OCI-LY7 (cell line): ENCODE data around the gene DCLK1. TPM values are rescaled to one million over a fixed set of nuclear protein-coding genes. Genes with fewer than 3 reads are reported as not detected.

ENCODE experiments used
- BruUV-seq: library from RNA; stranded (reverse); fragments of 400-500 nt; replicated peaks from 2 replicates; lab custom pipeline; 2021; lab: Mats Ljungman, UMichigan
- CTCF ChIA-PET: fragments of 300-600 bp; sonication (Branson Sonifier 250); formaldehyde crosslinking; loops from one replicate; lab custom pipeline; 2022; ENCODE audit warnings: antibody characterized with exemption; ENCODE audit not compliant: unreplicated experiment; lab: Charles Lee
- POLR2A ChIA-PET: fragments of 300-600 bp; sonication (Branson Sonifier 250); formaldehyde crosslinking; loops from one replicate; lab custom pipeline; 2022; ENCODE audit warnings: antibody characterized with exemption; lab: Charles Lee
- DNase-seq: peaks from one replicate; pipeline ENCODE4 v3.0.0-alpha.2; 2015; ENCODE audit warnings: low spot score
- H2AFZ ChIP-seq: fragments of 200-600 bp; sonication (generic), shearing (Covaris generic); 2 replicates; pipeline ENCODE4 v1.6.1; 2014; ENCODE audit warnings: mild to moderate bottlenecking, antibody characterized with exemption, low read length, moderate library complexity
- H3K27ac ChIP-seq: fragments of 200-600 bp; sonication (generic); 2 replicates; pipeline ENCODE4 v1.5.1; 2014; ENCODE audit warnings: mixed run types, low read depth, mild to moderate bottlenecking, moderate library complexity, low read length, inconsistent platforms; ENCODE audit not compliant: poor library complexity, severe bottlenecking
- H3K36me3 ChIP-seq: fragments of 200-600 bp; sonication (generic); 2 replicates; pipeline ENCODE4 v1.6.1; 2014; ENCODE audit warnings: mild to moderate bottlenecking, antibody characterized with exemption, low read length, moderate library complexity, mixed read lengths; ENCODE audit not compliant: insufficient read depth
- H3K4me1 ChIP-seq: fragments of 200-600 bp; sonication (generic); 2 replicates; pipeline ENCODE4 v1.5.1; 2014; ENCODE audit warnings: mild to moderate bottlenecking, low read length; ENCODE audit not compliant: insufficient read depth, poor library complexity, severe bottlenecking
- H3K4me2 ChIP-seq: fragments of 200-600 bp; sonication (generic); 2 replicates; pipeline ENCODE4 v1.6.1; 2014; ENCODE audit warnings: mild to moderate bottlenecking, low read length
- H3K4me3 ChIP-seq: fragments of 200-600 bp; sonication (generic); 2 replicates; pipeline ENCODE4 v1.5.1; 2014; ENCODE audit warnings: mild to moderate bottlenecking, low read depth, low read length; ENCODE audit not compliant: poor library complexity, severe bottlenecking
- H3K79me2 ChIP-seq: fragments of 200-600 bp; sonication (generic); 2 replicates; pipeline ENCODE4 v1.6.1; 2016; ENCODE audit warnings: low read depth, mild to moderate bottlenecking, low read length, moderate library complexity, mixed read lengths; ENCODE audit not compliant: insufficient read depth
- H3K9me2 ChIP-seq: fragments of 200-600 bp; sonication (generic); 2 replicates; pipeline ENCODE4 v1.6.1; 2016; ENCODE audit warnings: mild to moderate bottlenecking, low read length, mixed read lengths; ENCODE audit not compliant: insufficient read depth
- H3K9me3 ChIP-seq: fragments of 200-600 bp; sonication (generic); 2 replicates; pipeline ENCODE4 v1.6.1; 2014; ENCODE audit warnings: mild to moderate bottlenecking, mixed run types, low read length, mixed read lengths
- H4K20me1 ChIP-seq: fragments of 200-600 bp; sonication (generic); 2 replicates; pipeline ENCODE4 v1.6.1; 2014; ENCODE audit warnings: mild to moderate bottlenecking, antibody characterized with exemption, low read length, moderate library complexity, mixed read lengths; ENCODE audit not compliant: insufficient read depth
- EZH2phosphoT487 ChIP-seq: fragments of 200-600 bp; sonication (generic); IDR thresholded peaks from 2 replicates; pipeline ENCODE4 v1.6.1; 2018; ENCODE audit warnings: low read depth, borderline replicate concordance, mild to moderate bottlenecking, mixed run types, antibody characterized with exemption, low read length, moderate library complexity, mixed read lengths
- intact Hi-C: fragments of 100-400 bp; cut with micrococcal nuclease; formaldehyde crosslinking; loops from one replicate; pipeline ENCODE4 v1.10.0; 2022; ENCODE audit not compliant: unreplicated experiment
- total RNA-seq, 2 experiments: library from RNA; depleted of rRNA in 1 of 2; stranded (reverse); fragments of >200 nt in 1 of 2; shearing (Covaris generic) in 1 of 2; gene quantifications; 2 replicates each; pipeline ENCODE4 v1.2.3, GENCODE V29; 2014 to 2022
- TF ChIP-seq, protein P1 (sequence below): fragments of 200-600 bp; sonication (generic); conservative IDR thresholded peaks from 2 replicates; pipeline ENCODE4 v1.5.1; 2014; ENCODE audit warnings: mild to moderate bottlenecking, antibody characterized with exemption, low read length, moderate library complexity, mixed read lengths

DCLK1 gene
- total RNA-seq, 2 experiments from 2014 or later, result not detected

GRCh38 chr13:35874704-35875103, 256.5 kb downstream of the DCLK1 start:
- Histone ChIP-seq H3K4me2 (no peak overlapping the region), H3K79me2 (no peaks in the 10 kb centered on the region), H3K27ac (no peak overlapping the region), H3K9me3 (no peaks in the 10 kb centered on the region), H4K20me1 (no peaks in the 10 kb centered on the region), H3K36me3 (no peaks in the 10 kb centered on the region), H3K4me3 (no peak overlapping the region), H3K4me1 (no peaks in the 10 kb centered on the region), H3K9me2 (no peaks in the 10 kb centered on the region), H2AFZ (no peak overlapping the region)
- TF ChIP-seq, protein P1, sequence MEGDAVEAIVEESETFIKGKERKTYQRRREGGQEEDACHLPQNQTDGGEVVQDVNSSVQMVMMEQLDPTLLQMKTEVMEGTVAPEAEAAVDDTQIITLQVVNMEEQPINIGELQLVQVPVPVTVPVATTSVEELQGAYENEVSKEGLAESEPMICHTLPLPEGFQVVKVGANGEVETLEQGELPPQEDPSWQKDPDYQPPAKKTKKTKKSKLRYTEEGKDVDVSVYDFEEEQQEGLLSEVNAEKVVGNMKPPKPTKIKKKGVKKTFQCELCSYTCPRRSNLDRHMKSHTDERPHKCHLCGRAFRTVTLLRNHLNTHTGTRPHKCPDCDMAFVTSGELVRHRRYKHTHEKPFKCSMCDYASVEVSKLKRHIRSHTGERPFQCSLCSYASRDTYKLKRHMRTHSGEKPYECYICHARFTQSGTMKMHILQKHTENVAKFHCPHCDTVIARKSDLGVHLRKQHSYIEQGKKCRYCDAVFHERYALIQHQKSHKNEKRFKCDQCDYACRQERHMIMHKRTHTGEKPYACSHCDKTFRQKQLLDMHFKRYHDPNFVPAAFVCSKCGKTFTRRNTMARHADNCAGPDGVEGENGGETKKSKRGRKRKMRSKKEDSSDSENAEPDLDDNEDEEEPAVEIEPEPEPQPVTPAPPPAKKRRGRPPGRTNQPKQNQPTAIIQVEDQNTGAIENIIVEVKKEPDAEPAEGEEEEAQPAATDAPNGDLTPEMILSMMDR, result no peak
- no peak for TF ChIP-seq EZH2phosphoT487
- intact Hi-C loops, result no loop called here
- CTCF ChIA-PET, result no interaction called here
- POLR2A ChIA-PET, result interaction anchor here (0.7 kb wide), 1 partner anchor 221 kb away, joined by 3 read pairs; no protein-coding TSS in a partner anchor
- no peak for DNase-seq
- BruUV-seq, result no TSS peak

DNA sequence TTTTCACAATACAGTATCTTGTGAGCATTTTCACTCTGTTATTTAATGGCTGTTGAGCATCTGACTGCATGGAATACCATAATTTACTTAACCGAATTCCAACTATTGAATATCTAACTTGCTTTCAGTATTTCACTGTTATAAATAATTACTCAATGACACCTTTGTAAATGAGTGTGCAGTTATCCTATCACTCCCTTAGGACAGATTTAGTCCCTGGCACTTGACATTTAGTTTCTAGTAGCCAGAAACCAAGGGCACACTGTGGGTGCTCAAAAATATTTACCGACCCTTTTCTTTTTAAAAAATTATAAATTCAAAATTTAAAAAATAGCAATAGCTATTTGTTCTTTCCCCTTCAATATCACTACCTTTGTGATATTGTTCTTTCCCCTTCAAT, 258.8 kb downstream of the DCLK1 start:
- no peaks in the 10 kb centered on the region for H3K79me2 ChIP-seq
- CTCF ChIA-PET, result no interaction called here
- H3K4me3 ChIP-seq, result no peak overlapping the region
- POLR2A ChIA-PET, result no interaction called here
- no peaks in the 10 kb centered on the region for H3K4me1 ChIP-seq
- no peaks in the 10 kb centered on the region for H3K9me2 ChIP-seq
- H3K27ac ChIP-seq, result no peak overlapping the region
- TF ChIP-seq, protein P1, result no peak
- TF ChIP-seq EZH2phosphoT487, result no peak
- H3K36me3 ChIP-seq, result no peaks in the 10 kb centered on the region
- no peaks in the 10 kb centered on the region for H3K9me3 ChIP-seq
- BruUV-seq, result no TSS peak
- H3K4me2 ChIP-seq, result no peak overlapping the region
- no peak overlapping the region for H2AFZ ChIP-seq
- DNase-seq, result no peak
- intact Hi-C loops, result no loop called here
- no peaks in the 10 kb centered on the region for H4K20me1 ChIP-seq

DNA sequence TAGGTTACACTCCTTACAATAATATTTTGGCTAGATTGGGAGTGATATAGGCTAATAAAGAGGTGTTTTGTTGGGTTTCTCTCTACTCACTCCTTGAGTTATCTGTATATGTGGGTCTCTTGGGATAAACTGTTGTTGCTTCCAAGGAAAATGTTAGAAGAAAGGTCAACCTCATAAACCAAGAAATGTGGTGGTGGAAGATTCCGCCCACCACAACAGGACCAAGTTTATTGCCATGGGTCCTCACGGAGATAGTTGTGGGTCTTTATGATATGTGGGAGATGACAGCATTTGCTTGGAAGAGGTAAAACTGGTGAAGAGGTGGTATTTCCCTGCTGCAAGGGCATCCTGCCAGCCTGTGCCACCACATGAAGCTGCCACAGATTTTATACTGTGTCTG, 259.6 kb downstream of the DCLK1 start:
- Histone ChIP-seq H3K9me3 (no peaks in the 10 kb centered on the region), H3K9me2 (no peaks in the 10 kb centered on the region), H2AFZ (no peak overlapping the region), H3K27ac (no peak overlapping the region), H3K36me3 (no peaks in the 10 kb centered on the region), H3K79me2 (no peaks in the 10 kb centered on the region), H3K4me3 (no peak overlapping the region), H4K20me1 (no peaks in the 10 kb centered on the region), H3K4me2 (no peak overlapping the region), H3K4me1 (no peaks in the 10 kb centered on the region)
- no TSS peak for BruUV-seq
- ChIA-PET POLR2A (no interaction called here), CTCF (no interaction called here)
- TF ChIP-seq, protein P1, result no peak
- no peak for TF ChIP-seq EZH2phosphoT487
- intact Hi-C loops, result no loop called here
- DNase-seq, result no peak
